GM12891 (cell line): ENCODE data around the gene BOD1L2. TPM values are rescaled to one million over a fixed set of nuclear protein-coding genes. Genes with fewer than 3 reads are reported as not detected.

Source experiments
- DNase-seq: peaks from one replicate; pipeline ENCODE4 v3.0.0; 2011; ENCODE audit warnings: low spot score; ENCODE audit not compliant: insufficient read length
- FAIRE-seq: peaks from 2 replicates; lab custom pipeline; 2011; peaks lifted over from hg19 to GRCh38; lab: Jason Lieb, UNC
- PAX5 ChIP-seq: IDR thresholded peaks from 2 replicates; pipeline ENCODE4 v1.6.1; 2011; ENCODE audit warnings: low read length, moderate library complexity, mild to moderate bottlenecking; ENCODE audit not compliant: insufficient read depth, severe bottlenecking
- POLR2A ChIP-seq: IDR thresholded peaks from 2 replicates; pipeline ENCODE4 v1.6.1; 2011; ENCODE audit warnings: low read depth, low read length, control low read depth
- POLR2AphosphoS5 ChIP-seq: IDR thresholded peaks from 2 replicates; pipeline ENCODE4 v1.6.1; 2011; ENCODE audit warnings: low read depth, low read length, control low read depth
- POU2F2 ChIP-seq: IDR thresholded peaks from 2 replicates; pipeline ENCODE4 v1.6.1; 2011; ENCODE audit warnings: low read depth, mild to moderate bottlenecking, control low read depth, low read length, moderate library complexity
- SPI1 ChIP-seq: IDR thresholded peaks from 2 replicates; pipeline ENCODE4 v1.6.1; 2011; ENCODE audit warnings: low read depth, low read length, control low read depth
- TAF1 ChIP-seq: IDR thresholded peaks from 2 replicates; pipeline ENCODE4 v1.6.1; 2011; ENCODE audit warnings: low read depth, low read length, control low read depth
- polyA plus RNA-seq: library from polyadenylated mRNA; unstranded; fragments of >200 nt; gene quantifications from one replicate; pipeline ENCODE4 v1.2.1, GENCODE V29; 2012; ENCODE audit warnings: low read depth, missing spikeins, inconsistent platforms; ENCODE audit not compliant: missing spikeins

BOD1L2 gene
- polyA plus RNA-seq = not detected

GRCh38 chr18:57146956-57147636 lies at the start of gene BOD1L2:
BOD1L2 (plus strand) TSS chr18:57147087; CDS start chr18:57147313, 226 bp downstream.
- TF ChIP-seq TAF1 = no peak
- TF ChIP-seq PAX5 = no peak
- no peak for TF ChIP-seq POU2F2

DNA sequence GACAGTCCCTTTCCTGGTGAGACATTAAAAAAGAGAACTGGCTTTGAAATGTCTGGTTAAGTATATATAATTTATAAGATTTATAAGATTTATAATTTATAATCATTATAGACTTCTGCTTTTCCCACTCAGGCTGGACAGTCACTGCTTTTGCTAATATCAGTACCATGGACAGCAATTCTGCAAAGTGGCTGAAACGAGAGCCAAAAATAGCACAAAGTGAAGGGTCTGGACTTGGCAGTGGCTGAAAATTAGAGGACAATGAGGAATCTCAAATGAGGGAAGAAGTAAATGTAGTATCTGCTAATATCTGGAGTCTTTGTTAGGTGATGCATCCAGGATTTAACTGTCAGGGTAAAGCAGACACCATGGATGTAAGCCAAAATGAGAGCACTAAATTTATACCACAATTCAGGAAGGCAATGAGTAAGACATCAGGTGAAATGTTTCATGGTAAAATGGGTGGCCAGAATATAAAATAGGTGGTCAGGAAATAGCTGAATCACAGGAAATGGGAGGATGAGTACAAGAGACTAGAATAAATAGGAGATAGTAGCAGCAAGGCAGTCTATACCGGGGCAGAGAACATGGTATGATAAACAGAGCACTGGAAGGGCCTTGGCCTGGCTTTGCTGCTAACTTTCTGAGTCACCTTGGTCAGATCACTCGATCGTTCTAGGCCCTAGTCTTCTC lies 39.6 kb upstream of the BOD1L2 start:
- DNase-seq (no peak), FAIRE-seq (no peak)
- TF ChIP-seq POLR2AphosphoS5 (no peak), SPI1 (no peak), POU2F2 (no peak), PAX5 (no peak), TAF1 (no peak), POLR2A (no peak)

More at GRCh38 chr18:57146956-57147636, at the start of gene BOD1L2:
- DNase-seq = no peak
- no peak for FAIRE-seq

DNA sequence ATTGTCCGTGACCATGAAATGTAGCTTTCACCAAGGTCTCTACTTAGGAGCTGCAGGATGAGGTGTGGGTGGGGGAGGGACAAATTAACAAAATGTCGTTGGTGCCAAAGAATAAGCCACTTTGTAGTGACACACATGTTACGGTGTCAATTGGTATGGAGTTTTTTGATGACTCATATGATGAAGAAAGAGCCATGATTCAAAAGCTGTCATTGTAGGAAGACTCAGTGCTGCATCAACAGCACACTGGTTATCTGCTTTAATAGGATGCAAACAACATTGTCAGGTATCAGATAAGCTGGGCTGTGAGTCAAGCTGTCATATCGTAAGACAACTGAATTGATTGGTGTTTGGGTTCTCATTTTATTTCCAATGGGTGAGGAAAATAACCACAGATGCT lies 36.6 kb upstream of the BOD1L2 start:
- DNase-seq (no peak), FAIRE-seq (no peak)
- TF ChIP-seq SPI1 = no peak
- TF ChIP-seq TAF1 = no peak
- TF ChIP-seq POLR2A = no peak
- no peak for TF ChIP-seq PAX5
- no peak for TF ChIP-seq POU2F2
- no peak for TF ChIP-seq POLR2AphosphoS5

- TF ChIP-seq TAF1 (no peak), SPI1 (no peak), POLR2A (no peak), POLR2AphosphoS5 (no peak), POU2F2 (no peak), PAX5 (no peak)
- FAIRE-seq (no peak), DNase-seq (no peak)
Measured at GRCh38 chr18:57113799-57114420, 33.0 kb upstream of the BOD1L2 start.

DNA sequence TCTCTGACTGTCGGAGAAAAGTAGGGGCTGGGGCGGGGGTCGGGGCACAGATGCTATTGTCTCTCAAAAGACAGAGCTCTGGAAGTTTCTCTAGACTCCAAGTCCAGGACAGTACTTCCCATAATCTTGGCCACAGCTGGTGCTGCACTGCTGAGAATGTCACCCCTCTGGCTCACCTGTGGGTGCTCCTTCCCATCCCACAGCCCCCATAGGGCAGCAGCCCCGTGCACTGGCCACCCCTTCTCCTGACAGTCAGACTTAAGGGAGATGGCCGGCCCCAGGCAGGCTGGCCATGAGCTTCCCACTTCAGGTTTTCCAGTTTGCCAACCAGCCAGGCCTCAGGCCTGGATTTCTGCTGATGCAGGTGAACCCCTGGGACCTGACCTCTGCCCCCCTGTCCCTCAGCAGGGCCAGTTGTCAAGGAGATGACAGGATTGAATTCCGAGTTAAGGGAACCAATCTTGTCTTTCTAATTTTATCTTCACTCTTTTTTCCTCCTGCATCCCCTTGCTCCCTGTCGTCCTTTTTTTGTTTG lies 30.2 kb upstream of the BOD1L2 start:
- DNase-seq (no peak), FAIRE-seq (no peak)
- TF ChIP-seq PAX5 (no peak), SPI1 (no peak), POLR2A (no peak), POU2F2 (no peak), TAF1 (no peak), POLR2AphosphoS5 (no peak)

DNA sequence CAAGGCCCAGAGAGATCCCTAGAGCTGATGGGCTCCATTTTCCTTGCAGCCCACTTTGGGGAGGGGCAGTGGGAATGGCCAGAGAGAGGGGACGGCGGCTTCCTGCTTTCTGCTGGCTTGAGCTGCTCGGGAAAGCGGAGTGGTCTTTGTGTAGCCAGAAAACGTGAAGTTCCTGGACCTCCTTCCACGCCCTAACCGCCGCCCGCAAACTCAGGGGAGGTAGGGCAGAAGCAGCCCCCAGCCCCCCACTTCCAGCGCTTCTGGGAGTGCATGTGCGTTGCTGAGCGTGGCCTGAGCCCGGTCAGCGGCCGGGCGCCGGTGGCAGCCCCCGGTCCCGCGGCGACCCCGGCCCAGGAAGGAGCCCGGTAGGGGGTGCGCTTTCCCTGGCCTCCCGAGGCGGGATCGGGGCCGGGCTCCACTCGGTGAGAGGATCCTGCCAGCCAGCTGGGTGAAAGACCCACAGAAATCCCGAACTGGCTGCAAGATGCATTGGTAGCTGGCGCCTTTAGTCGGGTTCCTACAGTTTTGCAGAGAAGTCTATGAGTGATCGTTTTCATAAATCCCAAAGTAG lies 25.3 kb upstream of the BOD1L2 start:
- FAIRE-seq (no peak), DNase-seq (no peak)
- TF ChIP-seq PAX5 (no peak), SPI1 (no peak), POLR2A (no peak), TAF1 (no peak), POLR2AphosphoS5 (no peak), POU2F2 (no peak)

DNA sequence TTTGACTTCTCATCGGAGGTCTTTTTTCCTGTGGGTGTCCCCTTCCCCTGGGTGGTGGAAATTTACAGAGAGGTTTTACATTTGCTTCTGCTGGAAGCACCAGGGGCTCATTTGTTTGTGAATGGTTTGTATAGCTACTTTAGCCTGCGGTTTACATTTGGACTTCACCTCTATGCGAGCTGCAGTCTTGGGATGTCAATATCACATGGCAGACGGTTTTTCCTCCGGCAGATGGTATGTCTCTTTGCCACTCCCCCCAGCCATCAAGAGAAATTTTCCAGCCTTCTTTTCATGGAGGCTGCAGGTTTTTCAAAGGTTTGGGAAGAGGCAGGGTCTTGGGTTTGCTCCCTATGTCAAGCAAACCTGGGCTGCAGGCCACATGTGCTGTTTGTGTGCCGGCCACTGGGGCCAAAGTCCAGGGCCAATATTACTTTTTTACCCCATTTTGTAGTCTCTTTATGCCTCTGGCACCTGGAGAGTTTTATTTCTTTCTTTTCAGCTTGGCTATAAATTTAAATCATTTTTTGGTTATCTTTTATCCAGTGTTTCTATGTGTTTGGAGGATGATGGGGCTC lies 23.9 kb upstream of the BOD1L2 start:
- TF ChIP-seq POU2F2 = no peak
- TF ChIP-seq SPI1 = no peak
- no peak for TF ChIP-seq POLR2A
- TF ChIP-seq POLR2AphosphoS5 = no peak
- no peak for TF ChIP-seq PAX5
- TF ChIP-seq TAF1 = no peak
- DNase-seq (no peak), FAIRE-seq (no peak)

DNA sequence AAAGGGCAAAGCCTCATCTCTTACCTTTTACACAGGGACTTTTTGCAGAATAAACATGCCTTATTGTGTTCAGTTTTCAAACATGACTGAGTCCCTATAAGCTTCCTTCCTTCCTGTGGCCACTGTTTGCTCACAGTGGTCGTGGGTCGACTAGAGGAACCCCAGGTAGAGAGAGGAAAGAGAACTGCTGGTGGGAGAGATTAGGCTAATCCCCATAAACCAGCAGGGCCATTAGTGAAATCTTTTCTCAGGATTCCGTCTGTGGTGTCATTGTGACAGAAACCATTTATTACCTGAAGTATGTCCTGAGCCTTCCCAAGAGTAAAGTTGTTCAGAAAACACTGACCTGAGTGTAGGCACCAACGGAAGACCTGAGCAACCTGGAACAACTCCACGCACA lies 21.3 kb upstream of the BOD1L2 start:
- no peak for TF ChIP-seq POU2F2
- FAIRE-seq (no peak), DNase-seq (no peak)

DNA sequence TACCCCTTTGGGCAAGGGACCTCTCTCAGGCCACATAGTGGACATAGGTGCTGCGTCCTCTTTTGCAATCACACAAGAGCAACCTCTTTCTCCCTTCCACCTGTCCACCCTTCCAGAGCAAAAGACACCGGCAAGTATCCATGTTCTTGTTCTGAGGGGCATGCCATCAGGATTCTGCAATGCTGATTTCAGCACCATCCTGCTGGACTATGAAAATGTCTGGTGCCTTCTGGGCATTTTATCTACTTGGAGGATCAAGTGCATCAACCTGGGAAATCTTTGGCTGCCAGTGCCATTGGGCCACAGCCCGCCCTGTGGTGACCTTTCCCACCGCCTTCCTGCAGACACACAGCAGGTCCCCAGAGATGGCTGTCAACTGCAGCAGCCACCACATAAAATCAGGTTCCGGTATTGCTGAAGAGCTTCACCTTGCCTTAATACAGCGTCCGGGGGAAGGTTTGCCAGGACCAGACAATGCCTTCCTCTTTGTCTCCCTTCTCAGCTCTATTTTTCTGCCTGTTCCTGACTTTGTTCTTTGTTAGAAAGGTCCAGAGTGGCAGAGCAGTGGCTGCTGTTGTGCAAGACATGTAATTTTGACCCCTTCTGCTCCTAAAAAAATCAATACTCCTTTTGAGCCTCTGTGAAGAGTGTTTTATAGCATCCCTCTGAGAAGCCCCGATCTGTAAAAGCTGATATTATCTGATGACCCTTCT lies 18.5 kb upstream of the BOD1L2 start:
- no peak for TF ChIP-seq POLR2AphosphoS5
- TF ChIP-seq PAX5 = no peak
- no peak for TF ChIP-seq POLR2A
- TF ChIP-seq POU2F2 = no peak
- TF ChIP-seq SPI1 = no peak
- TF ChIP-seq TAF1 = no peak
- DNase-seq (no peak), FAIRE-seq (no peak)
